CD1c-positive myeloid dendritic cell (primary cell): Measurements from ENCODE around the gene MGAT5B.
A peak's percentile ranks its signal among the peaks of the same experiment; 100 is the strongest.
"Not testable (repeated sequence)": the region's sequence is repeated elsewhere in the genome, so short reads cannot be mapped to it uniquely, and the experiment has no call there.

Experiments
- DNase-seq: peaks from one replicate; pipeline ENCODE4 v3.0.0-alpha.2; 2016; ENCODE audit errors: extremely low spot score

The MGAT5B gene, protein sequence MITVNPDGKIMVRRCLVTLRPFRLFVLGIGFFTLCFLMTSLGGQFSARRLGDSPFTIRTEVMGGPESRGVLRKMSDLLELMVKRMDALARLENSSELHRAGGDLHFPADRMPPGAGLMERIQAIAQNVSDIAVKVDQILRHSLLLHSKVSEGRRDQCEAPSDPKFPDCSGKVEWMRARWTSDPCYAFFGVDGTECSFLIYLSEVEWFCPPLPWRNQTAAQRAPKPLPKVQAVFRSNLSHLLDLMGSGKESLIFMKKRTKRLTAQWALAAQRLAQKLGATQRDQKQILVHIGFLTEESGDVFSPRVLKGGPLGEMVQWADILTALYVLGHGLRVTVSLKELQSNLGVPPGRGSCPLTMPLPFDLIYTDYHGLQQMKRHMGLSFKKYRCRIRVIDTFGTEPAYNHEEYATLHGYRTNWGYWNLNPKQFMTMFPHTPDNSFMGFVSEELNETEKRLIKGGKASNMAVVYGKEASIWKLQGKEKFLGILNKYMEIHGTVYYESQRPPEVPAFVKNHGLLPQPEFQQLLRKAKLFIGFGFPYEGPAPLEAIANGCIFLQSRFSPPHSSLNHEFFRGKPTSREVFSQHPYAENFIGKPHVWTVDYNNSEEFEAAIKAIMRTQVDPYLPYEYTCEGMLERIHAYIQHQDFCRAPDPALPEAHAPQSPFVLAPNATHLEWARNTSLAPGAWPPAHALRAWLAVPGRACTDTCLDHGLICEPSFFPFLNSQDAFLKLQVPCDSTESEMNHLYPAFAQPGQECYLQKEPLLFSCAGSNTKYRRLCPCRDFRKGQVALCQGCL

GRCh38 chr17:76868176-76868668 lies at the start of gene MGAT5B:
Gene MGAT5B (plus strand): TSS chr17:76868404. CDS start chr17:76869030, 626 bp downstream.
- peak; percentile 89 for DNase-seq

- no peak for DNase-seq
Observed at GRCh38 chr17:76820039-76820438, 48.2 kb upstream of the MGAT5B start.

GRCh38 chr17:76820561-76820960 lies 47.6 kb upstream of the MGAT5B start:
- DNase-seq, result no peak

DNA sequence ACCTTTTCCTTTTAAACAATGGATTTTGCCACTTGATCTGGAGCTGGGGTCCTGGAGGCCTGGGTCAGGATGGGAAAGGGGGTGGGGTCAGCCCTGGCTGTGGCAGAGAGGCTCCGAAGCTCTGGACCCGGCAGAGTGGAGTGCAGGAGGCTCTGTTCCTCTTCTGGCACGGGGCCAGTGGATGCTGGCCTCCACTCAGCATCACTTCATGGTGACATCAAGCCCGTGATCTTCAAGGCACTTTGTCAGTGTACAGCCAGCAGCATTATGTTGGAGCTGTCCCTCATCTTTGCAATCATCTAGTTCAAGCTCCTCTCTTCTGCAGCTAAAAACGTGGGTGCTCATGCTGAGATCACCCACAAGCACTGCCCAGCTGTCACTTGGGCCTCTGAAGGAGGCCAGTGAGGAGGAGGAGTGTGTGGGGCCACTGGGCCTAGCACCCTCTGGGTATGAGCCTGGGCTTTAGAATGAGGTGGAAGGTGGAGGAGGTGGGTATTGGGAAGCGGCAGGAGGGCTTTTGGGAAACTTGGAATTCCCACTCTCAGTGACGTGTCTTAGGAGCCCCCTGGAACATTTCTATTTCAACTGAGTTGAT lies 45.9 kb upstream of the MGAT5B start:
- no peak for DNase-seq

DNA sequence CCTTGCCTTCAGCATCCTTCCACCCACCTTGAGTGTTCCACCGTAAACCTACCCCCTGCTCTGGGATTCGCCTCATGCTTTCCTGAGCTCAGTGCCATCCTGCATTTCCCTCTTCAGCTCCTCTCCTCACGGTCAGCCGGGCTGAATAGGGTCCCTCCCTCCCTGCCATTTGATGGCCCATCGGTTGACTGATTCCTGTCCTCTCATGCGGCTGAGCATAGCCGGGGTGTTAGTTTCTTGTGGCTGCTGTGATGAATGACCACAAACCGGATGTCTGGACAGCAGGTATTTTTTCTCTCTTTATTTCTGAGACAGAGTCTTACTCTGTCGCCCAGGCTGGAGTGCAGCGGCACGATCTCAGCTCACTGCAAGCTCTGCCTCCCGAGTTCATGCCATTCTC lies 44.1 kb upstream of the MGAT5B start:
- no peak for DNase-seq

GRCh38 chr17:76826330-76827068 lies 41.7 kb upstream of the MGAT5B start:
- DNase-seq, result no peak

DNA sequence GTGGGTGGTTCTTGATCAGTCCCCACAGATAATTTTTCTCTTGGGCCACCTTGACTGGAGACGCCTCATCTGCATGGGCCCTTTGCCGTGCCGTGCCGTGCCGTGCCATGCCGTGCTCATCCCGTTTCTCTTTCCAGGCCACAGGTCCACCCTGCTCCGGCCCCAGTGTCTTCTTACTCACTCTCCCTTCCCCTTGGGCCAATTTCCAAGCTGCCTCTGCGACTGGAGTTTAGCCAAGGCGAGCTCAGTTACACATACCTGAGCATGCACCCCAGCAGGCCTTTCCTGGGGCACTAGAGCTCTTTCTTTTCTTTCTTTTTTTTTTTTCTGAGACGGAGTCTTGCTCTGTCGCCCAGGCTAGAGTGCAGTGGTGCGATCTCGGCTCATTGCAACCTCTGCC lies 40.5 kb upstream of the MGAT5B start:
- DNase-seq, result no peak

- DNase-seq, result no peak
Observed at GRCh38 chr17:76830987-76831715, 37.1 kb upstream of the MGAT5B start.

DNA sequence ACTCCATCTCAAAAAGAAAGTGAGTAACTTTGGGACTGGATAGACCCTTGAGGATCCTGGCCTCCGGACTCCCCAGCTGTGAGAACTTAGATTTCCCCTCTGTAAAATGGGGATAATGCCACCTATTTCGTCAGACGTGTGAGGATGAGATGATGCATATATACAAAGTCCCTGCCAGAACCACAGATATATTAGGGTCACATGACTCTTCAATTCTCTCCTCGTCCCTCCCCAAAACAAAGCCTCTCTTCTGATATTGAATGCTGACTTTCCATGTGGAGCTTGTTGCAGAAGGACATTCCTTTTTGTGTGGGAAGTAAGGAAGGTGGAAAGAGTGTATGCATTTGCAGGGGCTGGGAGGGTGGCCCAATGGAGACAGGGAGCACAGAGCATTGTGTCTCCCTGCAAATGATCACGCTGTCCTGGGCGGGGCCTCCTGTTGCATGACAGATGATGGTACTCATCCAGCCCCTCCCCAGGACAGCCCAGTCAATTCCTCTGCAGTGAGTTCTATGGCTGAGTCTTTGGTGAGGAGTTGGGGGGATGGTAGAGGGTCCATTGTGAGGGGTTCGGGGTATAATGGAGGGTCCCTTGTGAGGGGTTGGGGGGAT lies 35.1 kb upstream of the MGAT5B start:
- DNase-seq, result no peak

- no peak for DNase-seq
Observed at GRCh38 chr17:76833747-76834146, 34.5 kb upstream of the MGAT5B start.

DNA sequence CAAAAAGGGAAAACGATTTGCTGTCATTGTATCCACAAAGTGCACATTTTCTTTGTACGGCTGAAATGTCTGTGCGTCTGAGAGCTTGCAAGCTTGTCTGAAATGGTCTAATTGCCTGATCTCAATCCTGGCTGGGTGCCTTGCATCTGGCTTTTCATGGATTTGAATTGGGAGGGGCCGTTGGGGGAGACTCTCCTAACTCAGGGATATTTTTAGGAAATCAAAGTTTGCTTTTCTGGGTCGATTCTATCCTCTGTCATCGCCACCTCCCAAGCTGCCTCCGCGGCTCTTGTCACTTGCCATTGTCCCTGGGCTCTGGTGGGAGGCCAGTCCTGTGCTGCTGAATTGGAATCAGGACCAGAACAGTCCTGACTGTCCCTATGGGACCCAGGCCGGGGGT lies 33.3 kb upstream of the MGAT5B start:
- no peak for DNase-seq

GRCh38 chr17:76840443-76840767 lies 27.8 kb upstream of the MGAT5B start:
- no peak for DNase-seq

DNA sequence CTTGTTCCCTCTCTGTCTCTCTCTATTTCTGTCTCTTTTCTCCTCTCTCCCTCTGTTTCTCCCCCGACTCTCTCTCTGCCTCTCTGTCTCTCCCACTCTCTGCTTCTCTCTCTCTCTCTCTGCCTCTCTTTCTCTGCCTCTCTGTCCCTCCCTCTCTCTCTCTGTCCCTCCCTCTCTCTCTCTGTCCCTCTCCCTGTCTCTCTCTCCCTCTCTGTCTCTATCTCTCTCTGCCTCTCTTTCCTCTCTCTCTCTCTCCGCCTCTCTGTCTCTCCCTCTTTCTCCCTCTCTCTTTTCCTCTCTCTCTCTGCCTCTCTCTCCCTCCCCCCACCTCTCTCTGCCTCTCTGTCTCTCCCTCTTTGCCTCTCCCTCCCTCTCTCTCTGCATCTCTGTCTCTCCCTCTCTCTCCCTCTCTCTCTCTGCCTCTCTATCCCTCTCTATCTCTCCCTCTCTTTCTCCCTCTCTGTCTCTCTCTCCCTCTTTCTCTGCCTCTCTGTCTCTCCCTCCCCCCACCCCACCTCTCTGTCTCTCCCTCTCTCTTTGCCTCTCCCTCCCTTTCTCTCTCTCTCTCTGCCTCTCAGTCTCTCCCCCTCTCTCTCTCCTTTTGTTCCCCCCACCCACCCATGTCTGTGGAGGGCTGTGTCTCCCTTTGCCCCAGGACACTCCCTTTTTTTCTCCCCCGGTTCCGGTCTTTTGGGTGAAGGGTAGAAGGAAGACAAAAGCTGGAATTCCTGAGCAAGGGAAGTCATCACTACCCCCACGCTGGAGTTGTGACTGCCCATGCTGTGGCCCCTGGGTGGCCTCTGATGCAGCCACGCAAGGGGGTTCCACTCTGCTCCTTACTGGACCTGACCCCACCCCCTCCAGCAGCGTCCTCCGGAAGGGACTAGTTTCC lies 27.1 kb upstream of the MGAT5B start:
- no peak for DNase-seq

DNA sequence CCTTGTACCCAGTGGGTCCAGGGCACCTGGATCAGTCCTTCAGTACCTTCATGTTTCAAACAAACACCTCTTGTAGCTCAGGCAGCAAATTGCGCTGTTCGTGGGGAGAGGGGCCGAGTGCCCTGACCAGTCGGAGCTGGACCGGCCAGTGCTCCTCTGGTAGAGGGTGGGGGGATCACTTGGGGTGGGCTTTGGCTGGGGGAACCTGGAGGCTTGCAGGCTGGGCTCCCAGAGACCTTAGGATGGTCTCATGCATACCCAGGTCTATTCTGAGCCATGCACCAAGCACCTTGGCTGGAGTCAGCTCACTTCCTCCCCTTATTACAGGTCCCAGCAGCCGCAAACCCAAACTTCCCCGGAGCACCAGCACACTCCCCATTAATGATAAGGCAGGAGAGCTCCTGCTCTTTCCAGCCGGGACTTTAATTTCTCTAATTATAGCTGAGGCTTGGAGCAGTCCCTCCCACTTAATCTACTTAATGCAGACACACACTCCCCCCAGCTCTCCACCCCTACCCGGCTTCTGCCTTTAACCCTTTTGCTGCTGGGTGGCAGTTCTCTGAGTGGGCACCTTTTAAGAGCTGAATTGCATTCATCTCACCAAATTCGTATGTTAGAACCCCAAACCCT lies 26.3 kb upstream of the MGAT5B start:
- no peak for DNase-seq

DNA sequence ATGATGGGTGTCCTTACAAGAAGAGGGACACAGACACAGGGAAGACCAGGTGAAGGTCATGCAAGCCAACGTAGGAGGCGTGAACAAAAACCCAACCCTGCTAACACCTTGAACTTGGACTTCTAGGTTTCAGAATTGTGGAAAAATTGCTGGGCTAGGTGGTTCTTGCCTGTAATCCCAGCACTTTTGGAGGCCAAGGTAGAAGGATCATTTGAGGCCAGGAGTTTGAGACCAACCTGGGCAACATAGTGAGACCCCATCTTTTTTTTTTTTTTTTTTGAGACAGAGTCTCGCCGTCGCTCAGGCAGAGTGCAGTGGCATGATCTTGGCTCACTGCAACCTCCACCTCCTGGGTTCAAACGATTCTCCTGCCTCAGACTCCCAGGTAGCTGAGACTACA lies 25.1 kb upstream of the MGAT5B start:
- DNase-seq, result not testable (repeated sequence)

DNA sequence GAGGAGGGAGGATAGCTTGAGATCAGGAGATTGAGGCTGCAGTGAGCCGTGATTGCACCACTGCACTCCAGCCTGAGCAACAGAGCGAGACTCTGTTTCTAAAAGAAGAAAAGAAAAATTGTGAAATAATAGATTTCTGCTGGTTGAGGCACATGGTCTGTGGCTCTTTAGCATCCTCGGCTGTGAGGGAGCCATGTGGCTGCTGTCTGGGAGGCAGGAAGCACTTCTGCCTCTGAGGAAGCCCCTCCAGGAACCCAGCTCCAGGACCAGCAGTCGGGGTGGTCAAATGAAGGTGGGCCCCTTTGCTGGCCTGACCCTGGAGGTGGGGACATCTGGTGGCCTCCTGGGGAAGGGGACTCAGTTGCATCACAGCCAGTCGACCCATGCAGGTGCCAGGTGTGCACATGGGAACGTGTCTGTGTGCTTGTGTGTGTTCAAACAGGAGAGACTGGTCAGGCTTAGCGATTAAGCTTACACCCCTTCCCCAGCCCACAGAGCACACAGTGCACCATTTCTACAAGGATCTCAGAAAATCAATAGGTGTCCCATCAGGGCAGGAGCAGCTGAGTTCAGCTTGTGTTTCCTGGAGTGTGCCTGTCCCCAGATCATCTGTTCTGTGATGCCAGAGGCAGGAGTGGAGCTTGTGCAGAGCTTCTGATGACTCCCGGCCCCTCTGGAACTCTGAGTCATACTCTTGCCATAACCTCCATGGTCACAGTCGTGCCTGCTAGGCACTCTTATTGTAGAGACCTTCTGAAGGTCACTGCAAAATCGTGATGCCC lies 24.3 kb upstream of the MGAT5B start:
- no peak for DNase-seq

DNA sequence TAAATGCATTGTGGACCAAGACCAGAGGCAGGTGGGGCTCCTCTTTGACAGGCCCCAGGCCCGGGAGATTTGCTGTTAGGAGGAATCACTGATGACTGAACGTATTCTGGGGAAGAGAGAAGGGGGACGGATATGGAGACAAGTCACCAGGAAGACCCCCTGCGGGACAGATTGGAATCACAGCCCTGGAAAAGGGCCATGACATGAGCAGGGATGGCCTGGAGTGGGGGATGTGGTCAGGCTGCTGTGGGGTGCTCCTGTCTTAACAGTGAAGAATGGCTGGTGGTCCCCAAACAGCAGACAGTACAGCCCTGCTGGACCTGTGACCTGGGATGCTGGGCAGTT lies 23.7 kb upstream of the MGAT5B start:
- DNase-seq, result no peak

DNA sequence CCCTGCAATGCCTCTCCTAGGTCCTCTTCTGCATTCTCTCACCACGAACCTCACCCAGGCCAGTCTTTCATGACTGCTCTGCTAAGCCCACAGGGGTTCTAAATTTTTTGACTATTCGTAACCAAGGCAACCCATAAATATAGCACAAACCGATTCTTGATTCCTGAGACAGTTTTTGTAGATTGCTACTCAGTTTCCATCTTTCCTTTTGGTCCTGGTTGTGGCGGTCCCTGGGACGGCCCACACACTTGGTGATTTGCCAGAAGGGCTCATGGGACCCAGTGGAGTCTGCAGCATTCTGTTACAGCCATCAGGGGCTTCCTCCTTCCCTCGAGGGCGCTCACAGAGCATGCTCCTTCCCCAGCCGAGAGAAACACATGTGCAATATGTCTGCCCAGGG lies 23.4 kb upstream of the MGAT5B start:
- DNase-seq, result no peak

DNA sequence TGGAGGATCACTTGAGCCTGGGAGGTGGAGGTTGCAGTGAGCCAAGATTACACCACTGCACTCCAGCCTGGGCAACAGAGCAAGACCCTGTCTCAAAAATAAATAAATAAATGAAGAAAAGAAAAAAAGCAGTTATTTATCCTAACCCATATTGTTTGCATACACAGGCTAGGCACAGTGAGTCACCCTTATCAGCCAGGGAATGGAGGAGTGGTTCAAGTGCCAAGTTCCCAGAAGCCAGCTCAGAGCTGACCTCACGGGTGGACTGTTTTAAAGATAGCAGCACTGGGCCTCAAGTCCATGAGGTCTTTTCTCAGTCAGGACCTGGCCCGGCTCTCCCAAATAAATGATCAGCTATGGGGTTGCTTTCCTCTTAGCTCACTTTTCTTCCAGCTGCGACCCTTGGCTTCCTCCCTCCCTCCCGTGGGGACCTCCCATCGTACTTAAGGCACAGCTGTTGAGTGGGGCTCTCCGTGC lies 22.6 kb upstream of the MGAT5B start:
- no peak for DNase-seq
